Activated naive CD8-positive, alpha-beta T cell treated with anti-CD3 and anti-CD28 coated beads, Interleukin-2, amount 10 ng/mL, durations not matched to agents 7 days and 5 days (primary cell): Measurements from ENCODE around the gene PTPN1. TPM values are rescaled to one million over a fixed set of nuclear protein-coding genes. Genes with fewer than 3 reads are reported as not detected.
"Not testable (repeated sequence)": the region's sequence is repeated elsewhere in the genome, so short reads cannot be mapped to it uniquely, and the experiment has no call there.

Experiments used
- ATAC-seq: fragments of 150-1000 bp; cut with Tn5 transposase; one replicate; pipeline ENCODE4 v1.10.0; 2021; ENCODE audit warnings: low read depth, moderate library complexity
- POLR2A ChIA-PET: fragments of 350-600 bp; sonication (Branson Sonifier 250); formaldehyde crosslinking; loops from one replicate; lab custom pipeline; 2021; ENCODE audit warnings: antibody characterized with exemption; lab: Charles Lee
- DNase-seq: peaks from one replicate; pipeline ENCODE4 v3.0.0; 2021
- H3K27ac Mint-ChIP-seq: one replicate; pipeline ENCODE4 v1.8.0; 2022; ENCODE audit warnings: mild to moderate bottlenecking, mixed read lengths
- H3K27me3 Mint-ChIP-seq: one replicate; pipeline ENCODE4 v1.8.0; 2022; ENCODE audit warnings: mild to moderate bottlenecking, moderate library complexity, mixed read lengths
- H3K36me3 Mint-ChIP-seq: one replicate; pipeline ENCODE4 v1.8.0; 2021; ENCODE audit warnings: mild to moderate bottlenecking, mixed read lengths
- H3K4me1 Mint-ChIP-seq: one replicate; pipeline ENCODE4 v1.8.0; 2021; ENCODE audit warnings: mixed read lengths
- H3K4me3 Mint-ChIP-seq: one replicate; pipeline ENCODE4 v1.8.0; 2022; ENCODE audit warnings: mild to moderate bottlenecking, moderate library complexity, mixed read lengths
- H3K9me3 Mint-ChIP-seq: one replicate; pipeline ENCODE4 v1.8.0; 2021; ENCODE audit warnings: mixed read lengths
- total RNA-seq, 2 experiments: library from RNA; stranded (reverse); gene quantifications; one replicate each; pipeline ENCODE4 v1.2.3, GENCODE V29; 2021

The PTPN1 gene
- total RNA-seq, 2 experiments from 2014 or later, result 65.9 to 67.3 TPM

- H3K4me1 Mint-ChIP-seq, result no peaks in the 10 kb centered on the region
- H3K9me3 Mint-ChIP-seq, result no peaks in the 10 kb centered on the region
- POLR2A ChIA-PET, result interaction anchor here (0.9 kb wide), 1 partner anchor 45 kb away, joined by 5 read pairs; no protein-coding TSS in a partner anchor
- H3K27ac Mint-ChIP-seq, result no peak overlapping the region
- ATAC-seq, result peak; percentile 11
- no peaks in the 10 kb centered on the region for H3K36me3 Mint-ChIP-seq
- peaks cover 3% of the 10 kb centered on the region for H3K27me3 Mint-ChIP-seq
- DNase-seq, result no peak
- H3K4me3 Mint-ChIP-seq, result no peak overlapping the region
These were observed 84.0 kb downstream of the PTPN1 start for GRCh38 chr20:50594231-50594590.

- POLR2A ChIA-PET, result interaction anchor here (0.9 kb wide), 1 partner anchor 45 kb away, joined by 5 read pairs; no protein-coding TSS in a partner anchor
- Mint-ChIP-seq H3K9me3 (no peaks in the 10 kb centered on the region), H3K36me3 (no peaks in the 10 kb centered on the region), H3K27me3 (peaks cover 3% of the 10 kb centered on the region), H3K4me1 (no peaks in the 10 kb centered on the region), H3K27ac (no peak overlapping the region), H3K4me3 (no peak overlapping the region)
- DNase-seq (no peak), ATAC-seq (peak; percentile 23)
These were observed 84.6 kb downstream of the PTPN1 start for GRCh38 chr20:50594591-50595432.

GRCh38 chr20:50595433-50595895 is 85.3 kb downstream of the PTPN1 start:
- ATAC-seq (no peak), DNase-seq (no peak)
- Mint-ChIP-seq H3K36me3 (no peaks in the 10 kb centered on the region), H3K9me3 (no peaks in the 10 kb centered on the region), H3K27me3 (peaks cover 3% of the 10 kb centered on the region), H3K27ac (no peak overlapping the region), H3K4me3 (no peak overlapping the region), H3K4me1 (no peaks in the 10 kb centered on the region)
- POLR2A ChIA-PET, result no interaction called here

- Mint-ChIP-seq H3K27me3 (peaks cover 3% of the 10 kb centered on the region), H3K27ac (no peak overlapping the region), H3K4me3 (no peak overlapping the region), H3K9me3 (no peaks in the 10 kb centered on the region), H3K36me3 (no peaks in the 10 kb centered on the region), H3K4me1 (no peaks in the 10 kb centered on the region)
- POLR2A ChIA-PET, result no interaction called here
- ATAC-seq (no peak), DNase-seq (no peak)
These were observed 86.0 kb downstream of the PTPN1 start for GRCh38 chr20:50595988-50596693.

GRCh38 chr20:50596694-50597021 is 86.5 kb downstream of the PTPN1 start:
- ATAC-seq (no peak), DNase-seq (no peak)
- H3K36me3 Mint-ChIP-seq, result no peaks in the 10 kb centered on the region
- no peaks in the 10 kb centered on the region for H3K9me3 Mint-ChIP-seq
- H3K4me3 Mint-ChIP-seq, result no peak overlapping the region
- POLR2A ChIA-PET, result no interaction called here
- H3K27ac Mint-ChIP-seq, result no peak overlapping the region
- peaks cover 2% of the 10 kb centered on the region for H3K4me1 Mint-ChIP-seq
- peaks cover 3% of the 10 kb centered on the region for H3K27me3 Mint-ChIP-seq

- Mint-ChIP-seq H3K36me3 (no peaks in the 10 kb centered on the region), H3K4me3 (no peak overlapping the region), H3K9me3 (no peaks in the 10 kb centered on the region), H3K27me3 (peaks cover 3% of the 10 kb centered on the region), H3K4me1 (peaks cover 3% of the 10 kb centered on the region), H3K27ac (no peak overlapping the region)
- ATAC-seq, result no peak
- POLR2A ChIA-PET, result interaction anchor here (0.5 kb wide), 1 partner anchor 834 kb away, joined by 3 read pairs; no protein-coding TSS in a partner anchor
- DNase-seq, result no peak
These were observed 87.3 kb downstream of the PTPN1 start for GRCh38 chr20:50597406-50597969.

GRCh38 chr20:50598074-50598473 is 87.9 kb downstream of the PTPN1 start:
- Mint-ChIP-seq H3K4me1 (peaks cover 3% of the 10 kb centered on the region), H3K36me3 (no peaks in the 10 kb centered on the region), H3K27me3 (peaks cover 5% of the 10 kb centered on the region), H3K4me3 (no peak overlapping the region), H3K9me3 (no peaks in the 10 kb centered on the region), H3K27ac (no peak overlapping the region)
- ATAC-seq (no peak), DNase-seq (no peak)
- POLR2A ChIA-PET, result no interaction called here

GRCh38 chr20:50598768-50599167 is 88.6 kb downstream of the PTPN1 start:
- DNase-seq, H3K4me1 Mint-ChIP-seq, H3K27me3 Mint-ChIP-seq, H3K9me3 Mint-ChIP-seq, ATAC-seq, POLR2A ChIA-PET, H3K36me3 Mint-ChIP-seq, H3K27ac Mint-ChIP-seq, H3K4me3 Mint-ChIP-seq: not testable (repeated sequence)

- ATAC-seq (no peak), DNase-seq (no peak)
- H3K36me3 Mint-ChIP-seq, result no peaks in the 10 kb centered on the region
- POLR2A ChIA-PET, result no interaction called here
- H3K27me3 Mint-ChIP-seq, result peaks cover 5% of the 10 kb centered on the region
- no peak overlapping the region for H3K27ac Mint-ChIP-seq
- H3K4me1 Mint-ChIP-seq, result peaks cover 3% of the 10 kb centered on the region
- H3K4me3 Mint-ChIP-seq, result no peak overlapping the region
- H3K9me3 Mint-ChIP-seq, result no peaks in the 10 kb centered on the region
These were observed 90.2 kb downstream of the PTPN1 start for GRCh38 chr20:50600281-50600895.

GRCh38 chr20:50601511-50602431 is 91.6 kb downstream of the PTPN1 start:
- Mint-ChIP-seq H3K27me3 (peaks cover 5% of the 10 kb centered on the region), H3K4me1 (peaks cover 3% of the 10 kb centered on the region), H3K27ac (no peak overlapping the region), H3K9me3 (no peaks in the 10 kb centered on the region), H3K36me3 (no peaks in the 10 kb centered on the region), H3K4me3 (no peak overlapping the region)
- DNase-seq, result no peak
- POLR2A ChIA-PET, result no interaction called here
- no peak for ATAC-seq

GRCh38 chr20:50602432-50603088 is 92.4 kb downstream of the PTPN1 start:
- no peak overlapping the region for H3K4me3 Mint-ChIP-seq
- no peak for DNase-seq

GRCh38 chr20:50604451-50604850 is 94.3 kb downstream of the PTPN1 start:
- POLR2A ChIA-PET, result no interaction called here
- Mint-ChIP-seq H3K27ac (no peak overlapping the region), H3K27me3 (peaks cover 2% of the 10 kb centered on the region), H3K4me3 (no peak overlapping the region), H3K9me3 (no peaks in the 10 kb centered on the region), H3K4me1 (peaks cover 3% of the 10 kb centered on the region), H3K36me3 (no peaks in the 10 kb centered on the region)
- DNase-seq (no peak), ATAC-seq (no peak)

More at GRCh38 chr20:50602432-50603088, 92.4 kb downstream of the PTPN1 start:
- Mint-ChIP-seq H3K36me3 (no peaks in the 10 kb centered on the region), H3K27ac (no peak overlapping the region), H3K4me1 (peaks cover 3% of the 10 kb centered on the region), H3K27me3 (peaks cover 5% of the 10 kb centered on the region), H3K9me3 (no peaks in the 10 kb centered on the region)
- POLR2A ChIA-PET, result no interaction called here
- no peak for ATAC-seq
